HG02970 (cell line): ENCODE data around the gene DEK.
A peak's percentile ranks its signal among the peaks of the same experiment; 100 is the strongest.

ENCODE experiments used
- ATAC-seq: cut with Tn5 transposase; IDR thresholded peaks from one replicate; pipeline ENCODE4 v1.9.1; 2021; ENCODE audit warnings: mild to moderate bottlenecking, moderate library complexity, moderate number of reproducible peaks; ENCODE audit not compliant: unreplicated experiment, low FRiP score

DEK gene

GRCh38 chr6:18266523-18266912 is 2.2 kb upstream of the DEK start:
- ATAC-seq: no peak

GRCh38 chr6:18265787-18266522 is 1.6 kb upstream of the DEK start:
- ATAC-seq: no peak

DNA sequence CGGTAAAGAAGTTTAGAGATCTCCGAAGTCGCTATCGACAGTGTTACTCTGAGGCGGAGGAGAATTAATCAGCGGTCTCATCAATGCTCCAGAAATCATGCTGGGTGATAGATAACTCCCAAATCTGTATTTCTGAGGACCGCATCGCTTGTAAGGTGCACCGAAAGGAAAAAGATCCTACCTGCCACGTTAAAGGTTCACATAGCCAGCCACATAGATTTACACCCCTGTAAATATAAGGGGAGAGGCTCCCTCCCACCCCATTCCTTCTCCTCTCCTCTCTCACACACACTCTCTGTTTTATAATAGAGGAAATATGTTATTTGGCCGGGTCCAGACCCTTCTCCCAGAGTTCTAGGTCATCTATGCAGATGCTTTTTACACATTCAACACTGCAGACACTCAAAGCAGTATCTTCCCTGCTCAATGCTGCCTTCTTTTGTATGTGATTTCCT is 620 bp upstream of the DEK start:
- ATAC-seq: no peak

- peak; percentile 10 for ATAC-seq
Measured at GRCh38 chr6:18263418-18264218, 712 bp downstream of the DEK start.

- ATAC-seq: peak; percentile 61
Measured at GRCh38 chr6:18262702-18263417, 1.5 kb downstream of the DEK start.

DNA sequence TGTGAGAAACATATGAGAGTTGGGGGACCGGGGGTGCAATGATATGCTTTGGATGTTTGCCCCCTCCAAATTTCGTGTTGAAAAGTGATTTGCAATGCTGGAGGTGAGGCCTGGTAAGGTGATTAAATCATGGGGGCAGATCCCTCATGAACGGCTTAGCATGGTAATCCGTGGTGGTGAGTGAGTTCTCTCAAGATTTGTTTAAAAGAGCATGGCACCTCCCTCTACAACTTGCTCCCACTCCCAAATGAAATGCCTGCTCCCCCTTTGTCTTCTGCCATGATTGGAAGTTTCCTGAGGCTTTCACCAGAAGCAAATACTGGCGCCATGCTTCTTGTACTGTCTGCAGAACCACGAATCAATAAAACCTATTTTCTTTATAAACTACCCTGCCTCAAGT is 2.5 kb downstream of the DEK start:
- no peak for ATAC-seq

- no peak for ATAC-seq
Measured at GRCh38 chr6:18260448-18261106, 3.8 kb downstream of the DEK start.

- no peak for ATAC-seq
Measured at GRCh38 chr6:18259675-18260447, 4.5 kb downstream of the DEK start.

DNA sequence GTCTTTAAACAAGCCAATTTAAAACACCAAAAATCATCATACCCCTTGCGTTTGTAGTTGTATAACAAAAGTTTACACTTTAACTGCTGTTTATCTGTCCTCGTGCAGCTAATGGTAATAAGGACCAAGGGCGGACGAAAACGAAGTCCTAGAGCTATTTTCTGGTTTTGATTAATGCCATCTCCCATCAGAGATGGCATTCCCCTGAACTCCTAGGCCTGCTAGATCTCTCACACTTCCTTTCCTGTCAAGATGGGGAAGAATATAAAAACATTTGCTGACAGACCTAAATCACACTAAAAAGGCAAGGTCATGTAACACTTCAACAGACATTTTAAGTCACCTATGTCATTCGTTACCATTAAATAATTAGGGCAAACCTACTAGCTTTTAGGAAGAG is 9.5 kb downstream of the DEK start:
- ATAC-seq: no peak

DNA sequence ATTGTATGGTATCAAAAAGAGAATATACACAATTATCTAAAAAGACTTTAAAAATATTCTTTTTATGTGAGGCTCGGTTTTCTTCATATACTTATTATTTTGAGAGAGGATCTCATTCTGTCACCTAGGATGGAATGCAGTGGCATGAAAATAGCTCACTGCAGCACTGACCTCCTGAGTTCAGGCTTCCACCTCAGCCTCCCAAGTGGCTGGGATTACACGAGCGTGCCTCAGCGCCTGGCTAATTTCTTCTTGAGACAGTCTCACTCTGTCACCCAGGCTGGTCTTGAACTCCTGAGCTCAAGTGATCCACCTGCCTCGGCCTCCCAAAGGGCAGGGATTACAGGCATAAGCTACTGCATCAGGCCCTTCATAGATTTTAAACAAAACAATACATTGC is 10.7 kb downstream of the DEK start:
- no peak for ATAC-seq

- no peak for ATAC-seq
Measured at GRCh38 chr6:18249271-18249670, 15.1 kb downstream of the DEK start.

DNA sequence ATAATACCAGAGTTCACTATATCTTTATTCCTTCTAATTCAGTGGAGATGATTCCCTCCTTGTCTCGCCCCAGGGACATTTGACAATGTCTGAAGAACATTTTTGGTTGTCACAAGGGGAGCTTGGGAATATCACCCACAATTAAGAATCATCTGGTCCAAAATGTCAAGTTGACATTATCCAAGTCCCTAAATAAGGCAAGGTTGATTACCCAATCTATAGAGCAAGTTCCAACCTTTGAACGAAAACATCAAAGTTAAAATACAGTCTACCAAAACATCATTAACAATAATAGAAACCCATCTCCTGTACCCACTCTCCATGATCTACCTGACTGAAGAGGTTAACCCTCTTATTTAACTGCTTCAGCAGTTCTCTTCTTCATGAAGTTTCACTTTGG is 15.6 kb downstream of the DEK start:
- ATAC-seq: no peak

- no peak for ATAC-seq
Measured at GRCh38 chr6:18247002-18247401, 17.3 kb downstream of the DEK start.

DNA sequence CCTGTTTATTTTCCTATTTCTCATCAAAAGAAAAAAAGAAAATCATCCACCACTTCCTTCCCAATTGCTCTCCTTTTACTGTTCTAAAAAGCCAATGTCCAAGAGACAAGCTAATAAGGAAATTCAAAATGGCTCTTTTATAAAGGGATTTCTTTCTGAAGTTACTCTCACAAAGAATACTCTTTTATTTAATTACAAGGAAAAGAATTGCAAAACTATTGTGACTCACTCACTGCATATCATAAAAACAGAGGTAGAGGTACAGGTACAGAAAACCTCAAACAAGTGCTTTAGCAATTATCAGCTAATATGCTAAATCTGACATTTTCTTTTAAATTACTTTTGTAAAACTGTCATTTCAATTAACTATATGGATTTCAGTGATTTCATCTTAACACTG is 18.1 kb downstream of the DEK start:
- no peak for ATAC-seq

GRCh38 chr6:18245642-18246041 is 18.7 kb downstream of the DEK start:
- no peak for ATAC-seq

GRCh38 chr6:18245079-18245478 is 19.3 kb downstream of the DEK start:
- no peak for ATAC-seq

DNA sequence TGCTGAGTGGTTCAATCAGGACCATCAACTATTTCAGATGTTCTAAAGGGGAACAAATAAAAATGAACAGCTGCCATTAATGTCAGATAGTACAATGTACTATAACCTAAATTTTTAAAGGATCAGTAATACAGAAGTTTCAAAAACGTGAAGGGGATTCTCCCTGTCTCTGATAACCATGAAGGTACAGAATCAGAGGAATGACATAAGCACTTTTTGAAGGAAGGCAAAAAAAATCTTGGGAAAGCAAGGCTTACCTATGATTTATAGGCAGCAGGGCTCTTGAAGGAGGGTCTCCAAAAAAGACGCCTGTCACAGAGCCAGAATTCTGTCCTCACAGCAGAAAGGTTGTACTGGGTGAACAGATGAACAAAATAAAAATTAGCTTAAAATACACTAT is 20.1 kb downstream of the DEK start:
- no peak for ATAC-seq

GRCh38 chr6:18243302-18243893 is 20.9 kb downstream of the DEK start:
- ATAC-seq: no peak

- no peak for ATAC-seq
Measured at GRCh38 chr6:18242062-18242851, 22.1 kb downstream of the DEK start.
